ENCODE measurements around the gene SLC2A4.

Gene SLC2A4

DNA sequence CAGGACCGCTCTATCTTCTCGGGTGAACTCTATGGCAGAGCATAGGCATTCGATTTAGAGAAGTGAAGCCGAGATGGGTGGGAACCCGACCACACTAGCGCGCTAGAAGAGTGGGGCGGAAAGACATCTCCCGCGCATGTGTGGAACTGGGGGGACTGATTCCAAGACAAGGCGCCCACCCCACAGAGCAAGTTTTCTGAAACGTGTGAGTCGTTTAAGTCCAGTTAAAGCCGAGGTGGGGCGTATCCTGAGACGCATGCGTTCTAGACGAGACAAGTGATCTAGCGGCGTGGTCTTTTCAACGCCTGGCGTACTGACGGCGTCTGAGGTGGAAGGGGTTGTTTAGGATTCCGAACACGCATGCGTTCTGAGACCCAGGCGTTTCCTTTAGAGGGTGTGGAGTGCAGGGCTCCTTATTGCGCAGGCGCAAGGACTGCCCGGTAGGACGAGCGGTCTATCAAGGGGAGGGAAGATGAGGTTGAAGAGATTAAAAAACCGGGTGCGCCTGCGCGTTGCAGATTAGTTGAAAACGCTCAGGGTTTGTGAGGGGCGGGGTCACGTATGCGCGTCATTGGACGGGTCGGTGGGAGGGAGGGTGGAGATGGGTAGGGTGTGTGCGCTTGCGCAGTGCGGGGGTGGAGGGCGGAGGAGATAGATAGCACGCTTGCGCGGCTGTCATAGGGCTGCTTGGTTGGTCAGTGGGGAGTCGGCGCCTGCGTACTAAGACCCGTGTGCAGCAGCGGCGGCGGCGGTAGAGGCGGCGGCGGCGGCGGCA is 25.6 kb downstream of the SLC2A4 start, which contains the start of gene EIF5A:
Gene EIF5A, plus strand, starts transcription at position 718 of the 775 bp plus-strand sequence. CDS start 2,008 bp downstream, outside the sequence.
- DNase-seq (ENCODE audit: low read depth), result peak; percentile 99

DNA sequence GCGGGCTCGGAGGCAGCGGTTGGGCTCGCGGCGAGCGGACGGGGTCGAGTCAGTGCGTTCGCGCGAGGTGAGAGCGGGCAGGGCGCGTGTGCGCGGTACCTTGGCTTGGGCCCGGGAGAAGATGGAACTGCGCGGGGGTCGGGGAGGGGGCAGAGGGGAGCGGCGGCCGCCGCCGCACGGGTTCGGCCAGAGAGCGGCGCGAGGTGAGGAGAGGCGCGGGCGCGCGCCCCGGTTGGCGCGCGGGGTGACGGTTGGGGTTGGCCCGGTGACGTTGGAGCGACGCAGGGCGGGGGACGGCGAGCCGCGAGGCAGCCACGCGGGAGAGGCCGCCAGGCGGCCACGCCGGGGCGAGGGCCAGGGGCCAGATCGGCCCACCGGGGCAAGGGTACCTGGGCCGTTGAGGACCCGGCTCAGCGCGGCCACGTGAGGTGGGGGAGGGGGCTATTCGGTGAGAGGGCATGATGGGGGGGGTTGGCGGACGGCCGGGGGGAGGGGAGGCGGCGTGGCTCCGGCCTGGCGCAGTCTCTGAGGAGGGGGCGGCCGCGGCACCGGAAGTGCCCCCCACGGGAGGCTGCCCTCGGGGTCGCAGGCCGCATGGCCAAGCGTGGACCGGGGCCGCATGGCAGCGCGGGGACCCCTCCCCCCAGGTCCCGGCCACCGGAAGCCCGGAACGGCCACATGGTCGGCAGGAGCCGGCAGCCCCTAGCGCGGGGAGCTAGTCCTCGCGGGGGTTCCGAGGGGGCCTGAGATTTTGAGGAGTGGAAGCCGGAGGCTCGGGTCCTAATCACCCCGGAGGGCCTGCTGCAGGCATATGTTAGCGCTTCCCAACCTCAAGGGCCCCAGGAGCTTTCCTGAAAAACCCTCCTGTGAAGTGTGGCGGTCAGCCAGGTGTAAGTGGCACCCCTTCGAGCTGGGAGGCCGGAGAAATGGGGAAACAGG is 26.4 kb downstream of the SLC2A4 start:
- DNase-seq (ENCODE audit: low read depth), result no peak

DNA sequence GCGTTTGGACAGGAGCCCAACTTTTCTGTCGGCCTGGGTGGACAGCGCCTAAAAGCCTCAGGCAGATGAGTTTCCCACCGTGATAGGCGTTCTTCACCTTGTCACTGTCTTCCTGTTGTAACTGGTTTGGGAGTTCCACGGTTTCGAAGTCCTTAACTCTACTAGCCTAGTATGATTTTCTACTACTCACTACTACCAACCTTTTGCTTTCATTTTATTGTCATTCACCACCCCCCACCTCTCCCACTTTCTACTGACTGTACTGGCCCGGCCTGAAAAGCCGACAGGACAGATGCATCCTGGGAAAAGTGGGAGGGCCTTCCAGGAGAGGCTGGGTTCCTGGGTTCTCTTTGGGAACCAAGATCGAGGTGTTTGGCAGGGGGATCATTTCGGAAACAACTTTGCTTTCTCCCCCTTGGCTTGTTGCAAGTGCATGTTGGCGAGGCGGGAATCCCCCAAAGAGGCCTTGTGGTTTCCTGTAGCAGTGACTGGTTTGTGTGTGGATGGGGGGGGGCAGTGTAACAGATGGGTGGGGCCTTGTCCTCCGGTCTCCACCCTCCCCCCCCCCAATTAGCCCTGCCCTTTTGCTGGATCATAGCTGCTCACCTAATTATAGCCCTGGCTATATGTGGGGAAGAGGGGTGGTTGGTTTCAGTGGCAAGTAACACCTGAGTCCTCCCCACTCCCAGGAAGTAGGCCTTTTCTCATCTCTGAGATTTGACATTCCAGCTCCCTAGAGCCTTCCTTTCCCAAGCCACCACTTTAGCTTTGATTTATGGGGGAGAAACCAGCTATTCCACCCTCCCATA is 27.3 kb downstream of the SLC2A4 start:
- peak; percentile 50 for DNase-seq (ENCODE audit: low read depth)

DNA sequence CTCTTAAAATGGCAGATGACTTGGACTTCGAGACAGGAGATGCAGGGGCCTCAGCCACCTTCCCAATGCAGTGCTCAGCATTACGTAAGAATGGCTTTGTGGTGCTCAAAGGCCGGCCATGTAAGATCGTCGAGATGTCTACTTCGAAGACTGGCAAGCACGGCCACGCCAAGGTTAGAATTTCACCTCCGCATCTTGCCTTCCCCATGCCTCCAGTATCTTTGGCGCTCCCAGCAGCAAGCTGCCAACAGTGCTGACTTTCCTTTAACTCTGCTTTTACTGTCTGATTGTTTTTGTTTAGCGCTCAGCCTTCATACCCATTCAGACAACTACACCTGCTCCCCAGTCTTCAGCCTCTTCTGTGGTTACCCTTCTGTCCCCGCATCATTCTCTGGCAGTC is 28.1 kb downstream of the SLC2A4 start:
- DNase-seq (ENCODE audit: low read depth), result no peak

DNA sequence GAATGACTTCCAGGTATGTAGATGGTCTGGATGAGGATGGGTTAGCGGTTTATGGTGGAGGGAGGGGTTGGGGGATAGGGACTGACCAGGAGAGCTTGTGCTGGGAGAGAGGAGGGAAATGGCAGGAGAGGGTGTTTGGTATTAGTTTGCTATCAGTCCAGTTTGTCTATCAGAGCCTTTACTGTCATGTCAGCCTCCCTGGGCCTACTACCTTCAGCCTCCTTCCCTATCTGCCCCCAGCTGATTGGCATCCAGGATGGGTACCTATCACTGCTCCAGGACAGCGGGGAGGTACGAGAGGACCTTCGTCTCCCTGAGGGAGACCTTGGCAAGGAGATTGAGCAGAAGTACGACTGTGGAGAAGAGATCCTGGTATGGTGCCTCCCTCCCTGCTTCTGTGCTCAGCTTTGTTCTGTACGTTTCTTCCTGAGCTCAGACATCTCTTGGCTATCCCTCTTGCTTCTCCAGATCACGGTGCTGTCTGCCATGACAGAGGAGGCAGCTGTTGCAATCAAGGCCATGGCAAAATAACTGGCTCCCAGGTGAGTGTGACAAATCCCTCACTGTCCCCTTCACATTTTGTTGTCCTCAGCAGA is 29.7 kb downstream of the SLC2A4 start:
- no peak for DNase-seq (ENCODE audit: low read depth)

DNA sequence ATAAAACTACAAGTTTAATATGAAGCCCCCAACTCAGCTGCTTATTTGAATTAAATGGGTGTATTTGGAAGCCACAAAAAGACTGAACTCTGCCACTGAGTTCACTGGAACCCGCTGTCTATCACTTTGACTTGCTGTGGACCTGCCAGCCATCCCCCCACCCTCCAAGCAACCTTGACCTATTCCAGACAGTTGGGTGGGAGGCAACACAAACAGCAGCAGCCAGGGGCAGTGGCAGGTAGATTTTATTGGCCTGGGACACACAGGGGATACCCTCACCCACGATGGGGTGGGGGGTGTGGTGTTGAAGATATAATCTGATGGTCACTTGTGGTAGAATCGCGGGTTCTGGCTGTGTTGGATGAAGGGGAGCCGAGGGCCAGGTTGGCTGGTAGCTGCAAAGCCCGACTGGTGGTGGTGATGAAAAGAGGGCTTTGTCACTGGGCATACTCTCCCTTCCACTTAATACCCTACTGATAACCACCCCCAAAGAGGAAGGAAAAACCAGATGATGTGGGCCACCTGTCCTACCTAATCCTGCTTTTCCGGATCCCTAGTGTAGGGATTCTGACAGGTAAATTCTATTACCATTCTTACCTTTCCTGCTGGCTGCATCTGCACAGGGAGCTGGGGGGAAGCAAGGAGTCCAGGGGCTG is 31.0 kb downstream of the SLC2A4 start:
- no peak for DNase-seq (ENCODE audit: low read depth)

DNA sequence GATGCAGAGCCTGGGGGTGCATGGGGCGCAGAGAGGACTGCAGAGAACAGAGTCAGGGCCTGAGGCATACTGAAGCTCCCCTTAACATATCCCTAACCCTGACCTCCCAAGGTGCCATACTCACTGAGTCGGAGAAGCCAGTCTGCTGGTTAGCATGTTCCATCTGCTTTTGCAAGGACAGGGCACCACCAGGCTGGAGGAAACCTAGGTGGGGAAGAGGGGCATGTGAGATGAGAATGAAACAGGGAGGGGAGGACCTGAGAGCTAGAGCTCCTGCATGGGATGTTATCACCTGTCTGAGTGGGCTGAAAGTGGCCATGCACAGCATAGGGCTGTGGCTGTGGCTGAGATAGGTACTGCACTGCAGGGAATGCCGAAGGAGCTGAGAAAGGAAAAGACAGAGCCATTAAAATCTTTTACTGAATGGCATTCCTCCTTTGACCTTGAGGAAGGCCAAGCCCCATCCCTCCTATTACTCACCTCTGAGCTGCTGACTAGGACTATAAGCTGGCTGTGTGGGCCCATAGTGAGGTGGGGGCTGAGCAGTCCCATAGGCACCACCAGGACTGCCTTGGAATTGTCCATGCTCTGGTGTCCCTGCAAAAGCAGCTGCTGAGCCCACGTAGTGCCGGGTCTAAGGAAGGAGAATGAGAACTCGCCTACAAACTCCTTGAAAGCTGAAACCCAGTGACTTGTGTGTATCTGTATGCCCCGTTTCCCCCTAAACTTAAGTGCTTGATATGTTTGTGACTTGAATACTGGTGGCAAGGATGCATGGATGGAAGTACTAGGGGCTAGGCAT is 31.8 kb downstream of the SLC2A4 start:
- DNase-seq (ENCODE audit: low read depth), result no peak

DNA sequence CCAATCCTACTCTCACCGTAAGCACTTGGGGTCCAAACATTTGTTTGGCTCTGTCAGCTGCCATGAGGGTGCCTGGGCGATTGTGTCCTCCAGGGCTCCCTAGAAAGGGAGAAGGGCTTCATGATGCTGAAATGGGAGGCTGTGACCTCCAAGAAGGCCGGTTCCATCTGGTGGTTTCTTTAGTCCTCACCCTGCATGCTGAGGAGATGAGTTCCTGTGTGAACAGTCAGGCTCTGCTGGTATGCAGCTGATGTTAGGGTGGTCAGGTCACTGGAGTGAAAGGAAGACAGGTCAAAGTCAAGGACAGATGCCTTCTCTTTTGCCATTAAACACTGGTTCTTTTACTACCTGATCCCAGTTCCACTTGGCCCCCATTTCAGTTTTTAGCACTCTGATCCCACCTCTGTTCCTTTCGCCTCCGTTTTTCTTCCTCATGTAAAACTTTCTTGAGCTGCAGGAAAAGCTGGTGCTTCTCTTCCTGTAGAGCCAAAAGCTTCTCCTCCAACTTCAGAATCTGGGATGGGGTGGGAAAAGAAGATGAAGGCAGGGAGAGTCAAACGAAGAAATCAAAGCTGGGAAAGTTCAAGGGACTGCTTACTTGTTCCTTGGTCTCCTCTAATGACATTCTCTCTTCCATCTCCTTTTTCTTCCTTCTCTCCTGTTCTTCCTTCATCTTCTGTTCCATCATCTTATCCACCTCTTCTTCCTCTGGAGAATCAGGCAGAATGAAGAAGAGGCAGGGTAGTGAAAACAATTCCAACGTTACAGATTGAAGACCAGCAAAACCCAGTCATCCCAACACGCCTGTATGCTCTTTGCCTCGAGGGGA is 32.6 kb downstream of the SLC2A4 start:
- DNase-seq (ENCODE audit: low read depth), result no peak

DNA sequence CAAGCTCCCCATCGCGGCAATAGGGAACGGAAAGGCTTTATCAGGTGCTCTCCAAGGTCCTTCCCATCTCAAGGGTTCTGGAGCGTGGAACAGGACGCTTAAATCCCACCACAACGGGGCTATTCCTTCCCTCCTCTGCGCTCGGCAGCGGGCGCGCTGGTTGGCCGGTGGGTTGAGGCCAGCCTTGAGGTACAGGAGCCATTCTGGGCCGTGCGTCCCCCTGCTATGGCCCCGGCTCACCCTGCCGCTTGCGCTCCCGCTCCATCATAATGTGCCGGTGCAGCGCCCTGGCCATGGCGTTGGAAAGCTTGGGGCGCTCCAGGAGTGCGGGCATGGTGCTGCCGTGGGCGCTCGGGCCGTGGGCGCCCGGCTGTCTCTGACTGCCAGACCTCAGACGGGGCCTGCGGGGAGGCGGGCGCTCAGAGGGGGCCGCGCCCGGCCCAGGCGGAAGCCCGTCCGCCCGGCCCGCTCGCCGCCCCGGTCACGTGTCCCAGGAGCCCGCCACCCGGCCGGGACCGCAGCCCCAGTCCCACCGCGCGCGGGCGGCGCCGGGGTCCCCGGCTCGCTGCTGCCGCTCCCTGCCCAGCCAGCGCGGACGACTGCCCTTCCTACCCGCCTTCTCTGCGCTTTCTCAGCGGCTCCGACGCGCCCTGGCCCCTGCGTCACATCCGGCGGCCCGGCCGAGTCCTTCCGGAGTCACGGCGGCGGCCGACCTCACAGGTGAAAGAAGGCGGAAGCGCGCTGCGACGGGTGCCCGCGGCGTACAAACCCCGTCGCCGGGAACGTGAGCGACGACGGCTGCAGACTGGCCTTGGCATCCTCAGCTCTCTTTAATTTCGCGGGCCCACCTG is 33.4 kb downstream of the SLC2A4 start, which contains the start of gene GPS2:
Gene GPS2, minus strand, starts transcription at position 642 of the 851 bp plus-strand sequence. Its CDS starts 308 bp downstream, at position 334.
- no peak for DNase-seq (ENCODE audit: low read depth)

DNA sequence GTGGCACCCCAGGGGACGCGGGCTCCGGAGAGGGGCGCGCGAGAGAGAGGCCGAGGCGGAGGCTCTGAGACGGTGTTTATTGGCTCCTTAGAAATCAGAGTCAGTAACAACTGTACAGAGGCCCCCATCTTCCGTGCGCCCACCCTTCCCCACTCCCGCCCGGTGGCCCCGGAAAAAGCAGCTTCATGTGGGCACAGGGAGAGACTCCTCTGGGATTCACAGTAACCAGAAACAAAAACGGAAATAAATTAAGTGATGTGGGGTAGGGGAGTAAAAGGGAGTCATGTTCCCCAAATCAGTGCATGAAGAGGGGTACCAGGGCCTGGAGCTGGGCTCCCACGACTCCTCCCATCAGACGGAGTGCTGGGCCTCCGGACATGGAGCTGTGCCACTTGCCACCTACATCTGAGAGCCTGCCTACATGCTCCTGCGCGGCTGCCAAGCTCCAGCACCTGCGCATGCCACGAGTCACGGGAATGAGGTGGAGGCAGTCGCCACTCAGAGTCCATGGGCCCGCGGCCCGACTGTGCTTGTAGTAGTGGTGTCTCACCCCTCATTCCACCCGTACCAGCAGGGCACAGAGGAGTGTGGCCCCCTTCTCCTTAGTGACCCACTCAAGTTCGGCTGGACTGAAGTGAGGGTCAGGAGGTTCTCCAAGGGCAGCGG is 34.2 kb downstream of the SLC2A4 start:
- DNase-seq (ENCODE audit: low read depth), result no peak

DNA sequence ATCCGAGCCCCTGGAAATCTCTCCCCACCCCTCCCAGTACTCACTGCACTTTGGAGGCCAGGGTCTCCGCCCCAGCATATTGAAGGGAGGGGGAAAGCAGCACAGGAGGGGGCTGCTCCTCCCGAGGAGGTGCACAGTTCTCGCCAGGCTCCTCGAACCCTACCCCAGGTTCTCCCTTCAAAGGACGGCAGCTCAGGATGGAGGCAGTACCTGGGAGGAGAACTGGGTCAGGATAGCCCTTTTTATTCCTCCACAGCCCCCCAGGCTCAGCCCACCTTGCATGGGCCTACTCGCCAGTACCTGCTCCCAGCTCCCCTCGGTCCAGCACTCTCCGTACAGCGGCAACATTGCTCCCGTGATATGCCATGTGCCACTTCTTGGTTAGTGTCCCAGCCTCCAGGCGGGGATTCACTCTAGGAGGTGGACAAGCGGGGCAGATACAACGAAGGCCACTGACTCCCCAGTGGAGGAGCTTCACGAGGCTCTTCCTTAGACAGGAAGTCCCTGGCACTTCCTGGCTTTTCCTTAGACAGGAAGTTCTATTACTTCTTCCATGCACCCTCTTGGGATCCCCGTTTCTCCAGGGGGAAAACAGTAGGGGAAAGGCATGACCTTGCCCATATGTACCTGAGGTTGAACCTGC is 35.8 kb downstream of the SLC2A4 start:
- DNase-seq (ENCODE audit: low read depth), result no peak

DNA sequence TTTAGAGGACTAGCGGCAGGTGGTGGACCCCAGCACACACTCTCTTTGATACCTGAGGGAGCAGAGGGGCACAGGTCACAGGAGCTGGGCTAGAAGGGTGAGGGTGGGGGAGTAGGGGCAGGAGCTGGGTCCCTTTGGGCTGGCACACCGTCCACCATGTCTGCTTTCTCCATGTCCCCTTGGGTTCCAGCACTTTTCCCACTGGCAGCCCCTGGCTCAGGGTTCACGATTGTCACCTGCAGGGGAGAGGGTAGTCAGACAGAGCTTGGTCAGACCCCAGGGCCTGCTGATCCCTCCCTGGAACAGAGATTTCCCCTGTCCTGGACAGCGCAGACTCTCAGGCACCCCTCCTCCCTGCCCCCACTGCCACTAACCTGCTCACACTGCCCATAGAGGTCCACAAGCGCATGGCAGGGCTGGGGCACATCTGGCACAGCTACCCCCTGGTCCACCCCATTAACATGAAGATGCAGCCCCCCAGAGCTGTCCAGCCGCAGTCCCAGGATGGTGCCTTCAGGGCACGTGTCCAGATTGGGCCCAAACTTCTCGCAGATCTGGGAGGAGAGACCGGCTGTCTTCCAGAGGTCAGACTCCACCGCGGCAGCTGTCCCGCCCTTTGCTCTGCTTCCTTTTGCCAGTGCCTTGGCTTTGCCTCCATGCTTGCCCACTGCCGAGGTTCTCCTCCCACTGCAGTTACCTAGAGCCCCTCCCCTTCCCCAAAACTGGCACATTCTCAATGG is 36.8 kb downstream of the SLC2A4 start:
- DNase-seq (ENCODE audit: low read depth), result no peak

DNA sequence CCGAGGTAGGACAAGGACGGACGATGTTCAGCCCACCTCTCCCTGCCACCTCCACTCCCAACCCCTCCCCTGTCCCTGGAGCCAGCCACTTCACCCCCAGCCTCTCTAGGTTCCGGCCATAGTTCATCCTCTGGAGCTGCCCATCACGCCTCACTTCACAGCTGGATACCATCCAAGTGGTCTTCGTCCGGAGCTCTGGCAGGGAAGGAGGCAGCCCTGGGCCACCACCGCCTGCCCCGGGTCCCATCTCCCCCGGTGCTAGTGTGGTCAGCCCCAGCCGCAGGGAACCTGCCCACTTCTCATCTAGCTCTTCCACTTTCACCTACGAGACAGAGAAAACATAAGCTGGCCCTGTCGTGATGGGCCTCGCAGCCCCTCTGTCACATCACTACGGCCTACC is 39.9 kb downstream of the SLC2A4 start:
- no peak for DNase-seq (ENCODE audit: low read depth)

DNA sequence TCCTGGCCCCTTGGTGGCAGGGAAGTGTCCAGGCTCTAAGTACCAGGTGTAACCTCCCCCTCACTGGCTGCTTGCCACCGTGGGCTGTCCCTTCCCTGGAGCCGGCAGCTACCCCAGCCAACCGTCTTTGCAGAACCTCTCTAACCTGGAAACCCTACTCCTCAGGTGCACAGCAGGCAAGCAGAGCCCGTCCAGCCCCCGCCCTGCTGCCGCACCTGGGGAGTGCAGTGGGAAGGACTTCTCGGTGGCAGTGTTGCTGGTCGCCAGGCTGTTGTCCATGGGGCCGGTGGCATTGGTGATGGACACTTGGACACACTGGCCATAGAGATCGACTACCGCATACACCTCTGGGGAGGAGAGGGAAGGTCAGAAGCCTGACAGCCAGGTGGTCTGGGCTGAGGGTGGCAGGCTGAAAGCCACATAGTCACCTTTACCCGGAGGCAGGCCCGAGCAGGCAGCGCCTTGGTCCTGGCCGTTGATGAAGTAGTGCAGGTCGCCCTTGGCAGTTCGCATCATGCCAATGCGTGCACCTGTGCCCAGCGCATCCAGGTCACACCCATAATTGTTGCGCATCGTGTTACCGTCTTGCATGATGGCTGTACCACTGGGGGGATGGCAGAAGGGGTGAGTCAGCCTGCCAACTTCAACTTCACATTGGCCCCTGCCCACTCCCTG is 41.1 kb downstream of the SLC2A4 start:
- DNase-seq (ENCODE audit: low read depth), result no peak

DNA sequence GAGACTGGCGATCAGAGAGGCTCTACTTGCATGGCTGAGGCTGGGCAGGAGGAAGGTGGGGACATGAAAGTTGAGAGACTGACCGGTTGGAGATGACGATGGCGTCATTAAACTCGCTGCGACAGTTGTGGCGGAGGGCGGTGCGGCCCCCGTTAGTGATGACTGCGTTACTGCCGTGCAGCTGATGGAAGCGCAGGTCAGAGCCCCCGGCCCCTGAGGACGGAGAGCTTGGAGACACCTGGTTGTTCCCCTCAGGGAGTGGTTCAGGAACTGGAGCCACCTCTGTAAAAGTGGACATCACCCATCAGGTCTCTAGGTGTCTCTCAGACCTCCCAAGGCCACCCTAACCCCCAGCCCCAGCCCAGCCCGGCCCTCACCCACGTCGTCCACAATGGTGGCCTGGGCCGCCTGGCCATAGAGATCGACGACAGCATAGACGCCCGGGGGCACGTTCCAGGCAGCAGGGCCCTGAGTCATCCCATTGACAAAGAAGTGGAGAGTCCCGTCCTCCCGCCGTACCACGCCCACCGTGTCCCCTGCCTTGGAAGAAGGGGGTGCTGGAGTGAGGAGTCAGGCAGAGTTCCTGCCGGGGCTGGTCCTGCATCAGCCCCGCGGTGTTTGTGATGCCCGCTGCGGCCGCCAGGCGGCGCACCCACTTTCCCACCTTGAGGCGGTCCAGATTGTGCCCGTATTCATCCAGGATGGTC is 42.4 kb downstream of the SLC2A4 start:
- DNase-seq (ENCODE audit: low read depth), result no peak

All from GM04503 (cell line).